Heart right ventricle (tissue), 16 donors: Measurements from ENCODE around the gene BMS1. TPM values are rescaled to one million over a fixed set of nuclear protein-coding genes. Genes with fewer than 3 reads are reported as not detected.
"Not testable (repeated sequence)": the region's sequence is repeated elsewhere in the genome, so short reads cannot be mapped to it uniquely, and the experiment has no call there.

ENCODE experiments used
- ATAC-seq, 8 donors: fragments of 200-7000 bp; cut with Tn5 transposase; one replicate each; pipeline ENCODE4 v1.9.1; 2020; ENCODE audit warnings: mild to moderate bottlenecking in 8 of 8, moderate library complexity in 8 of 8, moderate number of reproducible peaks in 1 of 8
- DNase-seq, 2 donors: peaks; one replicate each; pipeline ENCODE4 v3.0.0-alpha.2; 2020
- H3K27ac ChIP-seq, 10 donors: fragments of 200-600 bp; sonication (generic) in 2 of 10; one replicate each; pipeline versions ENCODE4 v1.5.0 to v1.8.0; 2020 to 2022; ENCODE audit warnings: mild to moderate bottlenecking in 3 of 10
- H3K27me3 ChIP-seq, 7 donors: fragments of 200-600 bp; one replicate each; pipeline ENCODE4 v1.8.0; 2021 to 2022; ENCODE audit warnings: mild to moderate bottlenecking in 2 of 7
- H3K36me3 ChIP-seq, 9 donors: fragments of 200-600 bp; sonication (generic) in 1 of 9; one replicate each; pipeline versions ENCODE4 v1.5.0 to v1.8.0; 2020 to 2022; ENCODE audit warnings: mild to moderate bottlenecking in 2 of 9
- H3K4me1 ChIP-seq, 9 donors: fragments of 200-600 bp; sonication (generic) in 1 of 9; one replicate each; pipeline versions ENCODE4 v1.5.0 to v1.8.0; 2020 to 2022; ENCODE audit warnings: mild to moderate bottlenecking in 4 of 9
- H3K4me3 ChIP-seq, 10 donors: fragments of 200-600 bp; sonication (generic) in 2 of 10; one replicate each; pipeline versions ENCODE4 v1.5.0 to v1.8.0; 2020 to 2022; ENCODE audit warnings: mild to moderate bottlenecking in 7 of 10, moderate library complexity in 2 of 10
- H3K9me3 ChIP-seq, 11 donors: fragments of 200-600 bp in 10 of 11; sonication (generic) in 2 of 11; one replicate each; pipeline versions ENCODE4 v1.5.0 to v1.8.0; 2013 to 2022; ENCODE audit warnings: mild to moderate bottlenecking in 2 of 11, control low read depth in 1 of 11, moderate library complexity in 1 of 11
- CTCF ChIP-seq, 9 donors: fragments of 200-600 bp; sonication (generic) in 2 of 9; IDR thresholded peaks; one replicate each; pipeline versions ENCODE4 v1.5.0 to v1.8.0; 2021 to 2022; ENCODE audit warnings: antibody characterized with exemption in 9 of 9, mild to moderate bottlenecking in 5 of 9, moderate library complexity in 1 of 9
- WGBS, 2 donors: extraction: QIAGEN DNeasy Blood & Tissue Kit; methylation state at CpG; one replicate each; pipeline ENCODE4 v1.1.7; 2013; ENCODE audit warnings: inconsistent platforms in 1 of 2; 5-methylcytosine and 5-hydroxymethylcytosine counted together
- intact Hi-C, 10 donors: fragments of 100-400 bp; cut with DNase I; formaldehyde crosslinking; loops; one replicate each; pipeline versions ENCODE4 v1.11.1 to v1.14.2; 2022
- long read RNA-seq, 3 donors: library from polyadenylated mRNA; unstranded; transcript quantifications; one replicate each; pipeline ENCODE4 v2.0.0, GENCODE V29; 2020 to 2021
- polyA plus RNA-seq, 2 donors: library from polyadenylated mRNA; stranded (reverse); fragments of 200-250 nt; gene quantifications; one replicate each; pipeline ENCODE4 v1.2.3, GENCODE V29; 2013
- total RNA-seq, 10 donors: library from RNA; stranded (reverse); fragmentation: NEBNext Ultra II Directional in 3 of 10; extraction: Animal tissue kit (Norgen Biotek cat#: 25700) in 3 of 10; gene quantifications; one replicate each; pipeline versions ENCODE4 v1.2.1 to v1.2.4, GENCODE V29; 2021 to 2023
- donor health status: Arrhythmogenic right ventricular cardiomyopathy.
- donor health status: ischemic (EF 13 %, LVEDD 7.1; RV severe dilation, severe dysfunction).
- donor health status: healthy with polysubstance abuse.
- donor health status: DM: no; HTN: yes; CAD: no.
- donor health status: DM: no; HTN: no; CAD: no.
- donor health status: ischemic (EF 25% LVEDD 6.9; RV normal size, moderate dysfunction).
- donor health status: ischemic (EF 25% LVEDD 5.7; RV mildly dilated, moderate dysfunction).
- donor health status: healthy.
- donor health status: DM: yes; HTN: yes; CAD: no.
- donor health status: Ischemic cardiomyopathy.
- donor health status: ischemic (EF 35%, LVEDD 5.7; RV mildly dilated, moderate dysfunction).
- donor health status: nonischemic (EF 11% LVEDD 7.7; RV severe dilation, severe dysfunction).
- donor health status: DM: yes; HTN: yes; CAD: no.
- donor health status: PGD.
- donor health status: ischemic (EF 29% LVEDD 5.4; RV normal size, mild dysfunction).
- donor health status: nonischemic (EF 23%, LVEDD 6.1; RV moderate dilation, normal function).

The BMS1 gene
- total RNA-seq (10 to 100 TPM; 11.6 to 16.5 (median 14.1) TPM), polyA plus RNA-seq (10 to 100 TPM in 1 of 2 donors, 1 to 10 TPM in 1; 8.0 to 10.1 TPM)
- long read RNA-seq, donor 1, full-length matches to known transcripts, result 14 of 51 reads
- long read RNA-seq, donor 1, partial matches to known transcripts, result 30 of 51 reads
- long read RNA-seq, donor 1, other reads (novel, unspliced or antisense), result 7 of 51 reads
- long read RNA-seq, donor 2, full-length matches to known transcripts, result 13 of 40 reads
- long read RNA-seq, donor 2, partial matches to known transcripts, result 20 of 40 reads
- long read RNA-seq, donor 2, other reads (novel, unspliced or antisense), result 7 of 40 reads
- long read RNA-seq, donor 3, full-length matches to known transcripts, result 15 of 116 reads
- long read RNA-seq, donor 3, partial matches to known transcripts, result 95 of 116 reads
- long read RNA-seq, donor 3, other reads (novel, unspliced or antisense), result 6 of 116 reads

- peak within 1 kb of the TSS; percentile 63 to 92 (median 76) for H3K4me3 ChIP-seq
- 0 to 1% methylated on average over 60 of the region's 60 CpGs for WGBS, 2 donors
- no peaks in the 10 kb centered on the region for H3K9me3 ChIP-seq
- intact Hi-C loops, result loop anchor here in 4 of 10 donors (1.0 to 2.0 kb wide), 5 partner anchors 28 to 144 kb away; partner anchors contain the start of gene ZNF33B (in 2 of the 4)
- H3K4me1 ChIP-seq, result peaks cover 0 to 21% (median 13%) of the 10 kb centered on the region in 9 donors
- peaks cover 0 to 36% (median 28%) of the 10 kb centered on the region in 9 donors for H3K36me3 ChIP-seq
- TF ChIP-seq CTCF (IDR thresholded peaks at IDR 0.05), result no peak
- DNase-seq, result peak; percentile 86 to 92
- ATAC-seq, result peak; percentile 95 to 99 (median 96)
- H3K27me3 ChIP-seq, result peaks cover 0 to 7% (median 0%) of the 10 kb centered on the region in 7 donors
- peak within 1 kb of the TSS; percentile 87 to 99 (median 94) for H3K27ac ChIP-seq
These were observed at the start of gene BMS1 for GRCh38 chr10:42782446-42783180. Gene BMS1 (plus strand): TSS chr10:42782795. CDS start chr10:42784395, 1,600 bp downstream.

- 23 to 25% methylated on average over 1 of the region's 1 CpG for WGBS, 2 donors
- intact Hi-C loops, result no loop called here
- no peak for DNase-seq
These were observed 48.1 kb upstream of the BMS1 start for GRCh38 chr10:42734536-42734935.

GRCh38 chr10:42738679-42739078 lies 43.9 kb upstream of the BMS1 start:
- Histone ChIP-seq H3K27me3 (peaks cover 0 to 30% (median 0%) of the 10 kb centered on the region in 7 donors), H3K36me3 (no peaks in the 10 kb centered on the region), H3K4me1 (no peaks in the 10 kb centered on the region), H3K9me3 (peaks cover 0 to 25% (median 10%) of the 10 kb centered on the region in 11 donors), H3K4me3 (no peak overlapping the region), H3K27ac (no peak overlapping the region)
- no peak for TF ChIP-seq CTCF (IDR thresholded peaks at IDR 0.05)
- ATAC-seq, result no peak
- 52 to 68% methylated on average over 3 of the region's 3 CpGs for WGBS, 2 donors
- DNase-seq, result no peak
- intact Hi-C loops, result no loop called here

More at GRCh38 chr10:42734536-42734935, 48.1 kb upstream of the BMS1 start:
- no peak overlapping the region for H3K27ac ChIP-seq
- no peaks in the 10 kb centered on the region for H3K4me1 ChIP-seq
- peaks cover 0 to 28% (median 5%) of the 10 kb centered on the region in 7 donors for H3K27me3 ChIP-seq
- H3K9me3 ChIP-seq, result no peaks in the 10 kb centered on the region
- no peak overlapping the region for H3K4me3 ChIP-seq
- no peaks in the 10 kb centered on the region for H3K36me3 ChIP-seq
- ATAC-seq, result no peak
- TF ChIP-seq CTCF (IDR thresholded peaks at IDR 0.05), result no peak

GRCh38 chr10:42741536-42741935 lies 41.1 kb upstream of the BMS1 start:
- 88 to 92% methylated on average over 7 of the region's 7 CpGs for WGBS, 2 donors
- H3K9me3 ChIP-seq, result peaks cover 0 to 25% (median 10%) of the 10 kb centered on the region in 11 donors
- peaks cover 0 to 34% (median 4%) of the 10 kb centered on the region in 7 donors for H3K27me3 ChIP-seq
- H3K27ac ChIP-seq, H3K4me3 ChIP-seq, intact Hi-C loops, H3K36me3 ChIP-seq, ATAC-seq, DNase-seq, H3K4me1 ChIP-seq: not testable (repeated sequence)
